ENCODE results near the gene ISLR.

GRCh38 chr15:74144153-74144775, 29.2 kb upstream of the ISLR start:
- TF ChIP-seq, protein P1, sequence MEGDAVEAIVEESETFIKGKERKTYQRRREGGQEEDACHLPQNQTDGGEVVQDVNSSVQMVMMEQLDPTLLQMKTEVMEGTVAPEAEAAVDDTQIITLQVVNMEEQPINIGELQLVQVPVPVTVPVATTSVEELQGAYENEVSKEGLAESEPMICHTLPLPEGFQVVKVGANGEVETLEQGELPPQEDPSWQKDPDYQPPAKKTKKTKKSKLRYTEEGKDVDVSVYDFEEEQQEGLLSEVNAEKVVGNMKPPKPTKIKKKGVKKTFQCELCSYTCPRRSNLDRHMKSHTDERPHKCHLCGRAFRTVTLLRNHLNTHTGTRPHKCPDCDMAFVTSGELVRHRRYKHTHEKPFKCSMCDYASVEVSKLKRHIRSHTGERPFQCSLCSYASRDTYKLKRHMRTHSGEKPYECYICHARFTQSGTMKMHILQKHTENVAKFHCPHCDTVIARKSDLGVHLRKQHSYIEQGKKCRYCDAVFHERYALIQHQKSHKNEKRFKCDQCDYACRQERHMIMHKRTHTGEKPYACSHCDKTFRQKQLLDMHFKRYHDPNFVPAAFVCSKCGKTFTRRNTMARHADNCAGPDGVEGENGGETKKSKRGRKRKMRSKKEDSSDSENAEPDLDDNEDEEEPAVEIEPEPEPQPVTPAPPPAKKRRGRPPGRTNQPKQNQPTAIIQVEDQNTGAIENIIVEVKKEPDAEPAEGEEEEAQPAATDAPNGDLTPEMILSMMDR (conservative IDR thresholded peaks at IDR 0.05; ENCODE audit: low read depth in 2 of 2): peak in 1 of 2 experiments; percentile 46; a peak in 3 of 4 replicates
- TF ChIP-seq JUNB (IDR thresholded peaks at IDR 0.05; ENCODE audit: unreplicated experiment) (no peak), REST (IDR thresholded peaks at IDR 0.05; ENCODE audit: unreplicated experiment) (no peak), POLR2AphosphoS5 (IDR thresholded peaks at IDR 0.05; ENCODE audit: low read depth) (no peak), EZH2phosphoT487 (IDR thresholded peaks at IDR 0.05; ENCODE audit: unreplicated experiment) (no peak), CREB1 (CRISPR knock-in tag; IDR thresholded peaks at IDR 0.05; ENCODE audit: low read depth) (no peak), EZH2 (IDR thresholded peaks at IDR 0.05; ENCODE audit: low read depth, unreplicated experiment) (no peak)

Data from GM23338 (cell line).